Breast epithelium (tissue), 3 donors: ENCODE data around the gene MTG1.

ENCODE experiments used
- CTCF ChIP-seq, 3 donors: fragments of 450-650 bp; IDR thresholded peaks; one replicate each; pipeline ENCODE4 v1.5.1; 2016 to 2017; ENCODE audit warnings: antibody characterized with exemption in 3 of 3, mild to moderate bottlenecking in 3 of 3, moderate library complexity in 3 of 3
- POLR2A ChIP-seq: fragments of 450-650 bp; IDR thresholded peaks from one replicate; pipeline ENCODE4 v1.6.1; 2016; ENCODE audit warnings: antibody characterized with exemption, mild to moderate bottlenecking, moderate library complexity
- POLR2AphosphoS5 ChIP-seq, 3 donors: sonication (generic); formaldehyde crosslinking; IDR thresholded peaks; one replicate each; pipeline ENCODE4 v1.6.1; 2017; ENCODE audit warnings: antibody characterized with exemption in 3 of 3

- no peak for TF ChIP-seq POLR2AphosphoS5 (IDR thresholded peaks at IDR 0.05)
- no peak for TF ChIP-seq CTCF (IDR thresholded peaks at IDR 0.05)
- TF ChIP-seq POLR2A = no peak
Measured at GRCh38 chr10:133422807-133423771, 29.1 kb downstream of the MTG1 start.
